Measurements from ENCODE around the gene SCTR.

The SCTR gene

GRCh38 chr2:119487434-119488244, 36.6 kb downstream of the SCTR start:
- DNase-seq (ENCODE audit: low read depth): no peak

GRCh38 chr2:119486886-119487285, 37.4 kb downstream of the SCTR start:
- DNase-seq (ENCODE audit: low read depth): no peak

- no peak for DNase-seq (ENCODE audit: low read depth)
These were observed 38.0 kb downstream of the SCTR start for GRCh38 chr2:119486196-119486827.

- DNase-seq (ENCODE audit: low read depth): no peak
These were observed 38.8 kb downstream of the SCTR start for GRCh38 chr2:119485336-119486110.

GRCh38 chr2:119484834-119485233, 39.4 kb downstream of the SCTR start:
- no peak for DNase-seq (ENCODE audit: low read depth)

- no peak for DNase-seq (ENCODE audit: low read depth)
These were observed 40.2 kb downstream of the SCTR start for GRCh38 chr2:119483896-119484718.

- DNase-seq (ENCODE audit: low read depth): no peak
These were observed 40.9 kb downstream of the SCTR start for GRCh38 chr2:119483395-119483753.

GRCh38 chr2:119482481-119483394, 41.5 kb downstream of the SCTR start:
- DNase-seq (ENCODE audit: low read depth): no peak

GRCh38 chr2:119481501-119482455, 42.5 kb downstream of the SCTR start:
- no peak for DNase-seq (ENCODE audit: low read depth)

GRCh38 chr2:119480718-119481142, 43.6 kb downstream of the SCTR start:
- DNase-seq (ENCODE audit: low read depth): no peak

GRCh38 chr2:119480184-119480583, 44.1 kb downstream of the SCTR start:
- DNase-seq (ENCODE audit: low read depth): no peak

- DNase-seq (ENCODE audit: low read depth): no peak
These were observed 45.3 kb downstream of the SCTR start for GRCh38 chr2:119478978-119479295.

GRCh38 chr2:119478188-119478977, 45.9 kb downstream of the SCTR start:
- no peak for DNase-seq (ENCODE audit: low read depth)

GRCh38 chr2:119477113-119477505, 47.2 kb downstream of the SCTR start:
- no peak for DNase-seq (ENCODE audit: low read depth)

GRCh38 chr2:119476301-119477112, 47.8 kb downstream of the SCTR start:
- DNase-seq (ENCODE audit: low read depth): no peak

- DNase-seq (ENCODE audit: low read depth): no peak
These were observed 48.4 kb downstream of the SCTR start for GRCh38 chr2:119475857-119476244.

GRCh38 chr2:119475225-119475856, 48.9 kb downstream of the SCTR start:
- DNase-seq (ENCODE audit: low read depth): no peak
